Mammary epithelial cell (primary cell): ENCODE data around the gene NUDT3.
"Not testable (repeated sequence)": the region's sequence is repeated elsewhere in the genome, so short reads cannot be mapped to it uniquely, and the experiment has no call there.

Experiments used
- CTCF ChIP-seq, 2 donors: IDR thresholded peaks in 1 of 2; conservative IDR thresholded peaks in 1 of 2; 2 replicates each; pipeline ENCODE4 v1.5.1; 2011 to 2012; ENCODE audit warnings: inconsistent platforms in 2 of 2, low read length in 2 of 2, mild to moderate bottlenecking in 2 of 2, control low read depth in 1 of 2, low read depth in 1 of 2; ENCODE audit not compliant: insufficient read depth in 1 of 2; ENCODE audit errors: extremely low read depth in 1 of 2
- EZH2 ChIP-seq: IDR thresholded peaks from 2 replicates; pipeline ENCODE4 v1.6.1; 2012; ENCODE audit warnings: low read length, inconsistent platforms, borderline replicate concordance

- not testable (repeated sequence) for TF ChIP-seq CTCF (conservative IDR thresholded peaks at IDR 0.05 in 1 of 2, IDR thresholded peaks at IDR 0.05 in 1 of 2; ENCODE audit: extremely low read depth in 1 of 2, insufficient read depth in 1 of 2, low read depth in 1 of 2, low read length in 2 of 2); EZH2
These were observed 140.1 kb downstream of the NUDT3 start for GRCh38 chr6:34252395-34252794.
